Measurements from ENCODE around the gene SKI. TPM values are rescaled to one million over a fixed set of nuclear protein-coding genes. Genes with fewer than 3 reads are reported as not detected.

The SKI gene
- total and polyA plus RNA-seq, 10 of the 15 experiments (the other 5 are each of a cell fraction or from before 2014, with no cell fraction given) = 0.03 to 14.9 (median 0.96) TPM

DNA sequence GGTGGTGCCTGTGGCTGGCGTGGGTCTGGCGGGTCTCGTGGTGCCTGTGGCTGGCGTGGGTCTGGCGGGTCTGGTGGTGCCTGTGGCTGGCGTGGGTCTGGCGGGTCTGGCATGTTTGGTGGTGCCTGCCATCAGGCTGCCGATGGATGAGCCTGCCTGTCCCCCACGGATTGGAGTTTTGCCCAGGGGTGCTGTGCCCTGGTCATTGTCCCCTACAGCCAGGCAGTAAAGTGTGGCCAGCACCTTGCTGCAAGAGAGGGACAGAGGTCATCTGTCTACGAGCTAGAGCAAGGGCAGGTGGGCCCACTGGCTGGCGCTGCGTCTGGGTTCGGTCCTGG, 41.8 kb downstream of the SKI start (continued):
- no peak for TF ChIP-seq PAX5 (IDR thresholded peaks at IDR 0.05; ENCODE audit: borderline replicate concordance, low read depth, low read length)
- no peak for TF ChIP-seq RAD21 (IDR thresholded peaks at IDR 0.05; ENCODE audit: insufficient read depth, low read depth, low read length)
- no peak for TF ChIP-seq TBL1XR1 (IDR thresholded peaks at IDR 0.05; ENCODE audit: low read depth, low read length)
- TF ChIP-seq, protein P1, sequence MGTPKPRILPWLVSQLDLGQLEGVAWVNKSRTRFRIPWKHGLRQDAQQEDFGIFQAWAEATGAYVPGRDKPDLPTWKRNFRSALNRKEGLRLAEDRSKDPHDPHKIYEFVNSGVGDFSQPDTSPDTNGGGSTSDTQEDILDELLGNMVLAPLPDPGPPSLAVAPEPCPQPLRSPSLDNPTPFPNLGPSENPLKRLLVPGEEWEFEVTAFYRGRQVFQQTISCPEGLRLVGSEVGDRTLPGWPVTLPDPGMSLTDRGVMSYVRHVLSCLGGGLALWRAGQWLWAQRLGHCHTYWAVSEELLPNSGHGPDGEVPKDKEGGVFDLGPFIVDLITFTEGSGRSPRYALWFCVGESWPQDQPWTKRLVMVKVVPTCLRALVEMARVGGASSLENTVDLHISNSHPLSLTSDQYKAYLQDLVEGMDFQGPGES (IDR thresholded peaks at IDR 0.05) = no peak

GRCh38 chr1:2270260-2271100, 42.4 kb downstream of the SKI start:
- DNase-seq (ENCODE audit: low read depth, low spot score) (no peak), FAIRE-seq (no peak), ATAC-seq (no peak)
- POLR2A ChIA-PET = no interaction called here
- no peaks in the 10 kb centered on the region for H3K9me3 ChIP-seq (replicated peaks; ENCODE audit: control insufficient read depth, insufficient read depth, low read length)
- H2AFZ ChIP-seq (ENCODE audit: control insufficient read depth, low read depth, low read length) = no peak overlapping the region
- no peaks in the 10 kb centered on the region for H3K4me1 ChIP-seq (ENCODE audit: control insufficient read depth, insufficient read depth, low read length)
- no peaks in the 10 kb centered on the region; the same call in 1 of the 2 replicates for H3K79me2 ChIP-seq (ENCODE audit: control insufficient read depth, insufficient read depth, low read length)
- no peak overlapping the region for H3K4me3 ChIP-seq
- H4K20me1 ChIP-seq (ENCODE audit: control insufficient read depth, insufficient read depth) = no peaks in the 10 kb centered on the region; the same call in 1 of the 2 replicates
- H3K9ac ChIP-seq (ENCODE audit: control insufficient read depth, insufficient read depth, low read length) = no peak overlapping the region
- SMC1A ChIA-PET (ENCODE audit: uncharacterized antibody, unreplicated experiment) = no interaction called here
- no peak for TF ChIP-seq NR2C1 (IDR thresholded peaks at IDR 0.05)
- TF ChIP-seq SMC3 (IDR thresholded peaks at IDR 0.05; ENCODE audit: borderline replicate concordance, low read length) = no peak
- no peak for TF ChIP-seq TARDBP (IDR thresholded peaks at IDR 0.05; ENCODE audit: borderline replicate concordance)
- no peak for TF ChIP-seq ZSCAN29 (IDR thresholded peaks at IDR 0.05)
- no peaks in the 10 kb centered on the region for H3K27me3 ChIP-seq (replicated peaks in 1 of 2; ENCODE audit: control insufficient read depth in 2 of 2, insufficient read depth in 2 of 2, low read length in 1 of 2)
- H3K27ac ChIP-seq (ENCODE audit: control insufficient read depth, insufficient read depth) = no peak overlapping the region
- RAD21 ChIA-PET (ENCODE audit: unreplicated experiment) = no interaction called here
- in situ Hi-C loops (cut with MboI) (no loop called here), intact Hi-C loops (cut with micrococcal nuclease; ENCODE audit: unreplicated experiment) (no loop called here)
- no peaks in the 10 kb centered on the region; a peak in 3 of 4 replicates for H3K36me3 ChIP-seq (ENCODE audit: control insufficient read depth in 2 of 2, insufficient read depth in 2 of 2, low read length in 1 of 2)
- 90% methylated on average over 26 of the region's 27 CpGs for WGBS (ENCODE audit: insufficient coverage, insufficient replicate concordance, low lambda C conversion rate, missing lambda C conversion rate)
- H3K4me2 ChIP-seq (ENCODE audit: control insufficient read depth, insufficient read depth) = no peak overlapping the region
- CTCF ChIA-PET = no interaction called here
- no TSS peak for BruUV-seq (replicated peaks)
